Measurements from ENCODE around the gene ERO1B.

ERO1B gene

GRCh38 chr1:236282425-236282716 lies 613 bp upstream of the ERO1B start:
- H3K4me1 Mint-ChIP-seq, result peaks cover 48% of the 10 kb centered on the region

GRCh38 chr1:236281198-236281653 lies 532 bp downstream of the ERO1B start:
- Mint-ChIP-seq H3K9me3 (no peaks in the 10 kb centered on the region), H3K4me1 (peaks cover 52% of the 10 kb centered on the region), H3K27ac (peak overlapping the region; percentile 75), H3K36me3 (ENCODE audit: low read depth) (peaks cover 3% of the 10 kb centered on the region), H3K4me3 (peak overlapping the region; percentile 88), H3K27me3 (no peaks in the 10 kb centered on the region)
- ATAC-seq, result peak; percentile 13
- DNase-seq, result peak; percentile 39

More at GRCh38 chr1:236282425-236282716, 613 bp upstream of the ERO1B start:
- H3K27me3 Mint-ChIP-seq, result no peaks in the 10 kb centered on the region
- H3K27ac Mint-ChIP-seq, result peak overlapping the region; percentile 60
- no peaks in the 10 kb centered on the region for H3K9me3 Mint-ChIP-seq
- no peaks in the 10 kb centered on the region for H3K36me3 Mint-ChIP-seq (ENCODE audit: low read depth)
- DNase-seq (no peak), ATAC-seq (no peak)
- peak overlapping the region; percentile 88 for H3K4me3 Mint-ChIP-seq

GRCh38 chr1:236280438-236281197 lies 1.1 kb downstream of the ERO1B start:
- Mint-ChIP-seq H3K4me3 (peak overlapping the region; percentile 88), H3K4me1 (peaks cover 58% of the 10 kb centered on the region), H3K9me3 (no peaks in the 10 kb centered on the region), H3K27me3 (no peaks in the 10 kb centered on the region), H3K27ac (peak overlapping the region; percentile 75), H3K36me3 (ENCODE audit: low read depth) (peaks cover 4% of the 10 kb centered on the region)
- ATAC-seq, result no peak
- DNase-seq, result peak; percentile 14

- peaks cover 26% of the 10 kb centered on the region for H3K4me1 Mint-ChIP-seq
- H3K9me3 Mint-ChIP-seq, result no peaks in the 10 kb centered on the region
- H3K36me3 Mint-ChIP-seq (ENCODE audit: low read depth), result peaks cover 4% of the 10 kb centered on the region
- no peak overlapping the region for H3K27ac Mint-ChIP-seq
- DNase-seq (no peak), ATAC-seq (peak; percentile 65)
- no peaks in the 10 kb centered on the region for H3K27me3 Mint-ChIP-seq
- no peak overlapping the region for H3K4me3 Mint-ChIP-seq
Observed at GRCh38 chr1:236275586-236275985, 6.2 kb downstream of the ERO1B start.

GRCh38 chr1:236275061-236275460 lies 6.7 kb downstream of the ERO1B start:
- Mint-ChIP-seq H3K9me3 (no peaks in the 10 kb centered on the region), H3K4me1 (peaks cover 23% of the 10 kb centered on the region), H3K27me3 (no peaks in the 10 kb centered on the region), H3K4me3 (no peak overlapping the region), H3K36me3 (ENCODE audit: low read depth) (peaks cover 4% of the 10 kb centered on the region), H3K27ac (no peak overlapping the region)
- no peak for ATAC-seq
- no peak for DNase-seq

GRCh38 chr1:236273358-236273757 lies 8.4 kb downstream of the ERO1B start:
- no peak overlapping the region for H3K27ac Mint-ChIP-seq
- peaks cover 18% of the 10 kb centered on the region for H3K4me1 Mint-ChIP-seq

GRCh38 chr1:236269439-236269838 lies 12.3 kb downstream of the ERO1B start:
- Mint-ChIP-seq H3K9me3 (no peaks in the 10 kb centered on the region), H3K4me3 (no peak overlapping the region), H3K27ac (no peak overlapping the region), H3K36me3 (ENCODE audit: low read depth) (peaks cover 18% of the 10 kb centered on the region), H3K27me3 (no peaks in the 10 kb centered on the region), H3K4me1 (peaks cover 4% of the 10 kb centered on the region)
- no peak for ATAC-seq
- no peak for DNase-seq

More at GRCh38 chr1:236273358-236273757, 8.4 kb downstream of the ERO1B start:
- DNase-seq, result no peak
- H3K27me3 Mint-ChIP-seq, result no peaks in the 10 kb centered on the region
- no peak for ATAC-seq
- H3K9me3 Mint-ChIP-seq, result no peaks in the 10 kb centered on the region
- H3K4me3 Mint-ChIP-seq, result no peak overlapping the region
- H3K36me3 Mint-ChIP-seq (ENCODE audit: low read depth), result peaks cover 7% of the 10 kb centered on the region

GRCh38 chr1:236261898-236262297 lies 19.9 kb downstream of the ERO1B start:
- H3K9me3 Mint-ChIP-seq, result peaks cover 47% of the 10 kb centered on the region

GRCh38 chr1:236261033-236261432 lies 20.7 kb downstream of the ERO1B start:
- DNase-seq, result no peak
- Mint-ChIP-seq H3K4me3 (no peak overlapping the region), H3K4me1 (peaks cover 24% of the 10 kb centered on the region), H3K9me3 (peaks cover 47% of the 10 kb centered on the region), H3K36me3 (ENCODE audit: low read depth) (peaks cover 67% of the 10 kb centered on the region), H3K27me3 (no peaks in the 10 kb centered on the region), H3K27ac (peak overlapping the region; percentile 48)
- peak; percentile 63 for ATAC-seq

More at GRCh38 chr1:236261898-236262297, 19.9 kb downstream of the ERO1B start:
- Mint-ChIP-seq H3K27me3 (no peaks in the 10 kb centered on the region), H3K27ac (no peak overlapping the region), H3K36me3 (ENCODE audit: low read depth) (peaks cover 69% of the 10 kb centered on the region), H3K4me1 (peaks cover 24% of the 10 kb centered on the region), H3K4me3 (no peak overlapping the region)
- no peak for DNase-seq
- ATAC-seq, result no peak

- Mint-ChIP-seq H3K27ac (no peak overlapping the region), H3K4me1 (peaks cover 24% of the 10 kb centered on the region), H3K27me3 (no peaks in the 10 kb centered on the region), H3K9me3 (peaks cover 47% of the 10 kb centered on the region), H3K36me3 (ENCODE audit: low read depth) (peaks cover 60% of the 10 kb centered on the region), H3K4me3 (no peak overlapping the region)
- ATAC-seq (no peak), DNase-seq (no peak)
Observed at GRCh38 chr1:236259043-236259442, 22.7 kb downstream of the ERO1B start.

- peak overlapping the region; percentile 55 for H3K27ac Mint-ChIP-seq
- peaks cover 58% of the 10 kb centered on the region for H3K36me3 Mint-ChIP-seq (ENCODE audit: low read depth)
- no peak overlapping the region for H3K4me3 Mint-ChIP-seq
Observed at GRCh38 chr1:236258114-236258622, 23.6 kb downstream of the ERO1B start.

GRCh38 chr1:236257216-236257615 lies 24.5 kb downstream of the ERO1B start:
- H3K27ac Mint-ChIP-seq, result no peak overlapping the region
- H3K27me3 Mint-ChIP-seq, result no peaks in the 10 kb centered on the region
- peaks cover 40% of the 10 kb centered on the region for H3K9me3 Mint-ChIP-seq
- no peak for ATAC-seq
- H3K36me3 Mint-ChIP-seq (ENCODE audit: low read depth), result peaks cover 49% of the 10 kb centered on the region
- H3K4me1 Mint-ChIP-seq, result peaks cover 24% of the 10 kb centered on the region
- DNase-seq, result no peak
- no peak overlapping the region for H3K4me3 Mint-ChIP-seq

More at GRCh38 chr1:236258114-236258622, 23.6 kb downstream of the ERO1B start:
- Mint-ChIP-seq H3K27me3 (no peaks in the 10 kb centered on the region), H3K4me1 (peaks cover 24% of the 10 kb centered on the region), H3K9me3 (peaks cover 45% of the 10 kb centered on the region)
- DNase-seq, result no peak
- no peak for ATAC-seq

- Mint-ChIP-seq H3K27ac (no peak overlapping the region), H3K4me3 (no peak overlapping the region), H3K27me3 (no peaks in the 10 kb centered on the region), H3K9me3 (peaks cover 15% of the 10 kb centered on the region), H3K4me1 (peaks cover 5% of the 10 kb centered on the region), H3K36me3 (ENCODE audit: low read depth) (peaks cover 21% of the 10 kb centered on the region)
- DNase-seq (no peak), ATAC-seq (no peak)
Observed at GRCh38 chr1:236253918-236254637, 27.7 kb downstream of the ERO1B start.

GRCh38 chr1:236253119-236253518 lies 28.6 kb downstream of the ERO1B start:
- H3K36me3 Mint-ChIP-seq (ENCODE audit: low read depth), result peaks cover 14% of the 10 kb centered on the region
- H3K4me3 Mint-ChIP-seq, result no peak overlapping the region
- H3K27me3 Mint-ChIP-seq, result no peaks in the 10 kb centered on the region
- no peak for ATAC-seq
- H3K9me3 Mint-ChIP-seq, result peaks cover 10% of the 10 kb centered on the region
- H3K4me1 Mint-ChIP-seq, result peaks cover 3% of the 10 kb centered on the region
- H3K27ac Mint-ChIP-seq, result no peak overlapping the region
- no peak for DNase-seq

- no peaks in the 10 kb centered on the region for H3K27me3 Mint-ChIP-seq
- ATAC-seq (no peak), DNase-seq (no peak)
- peaks cover 8% of the 10 kb centered on the region for H3K36me3 Mint-ChIP-seq (ENCODE audit: low read depth)
- no peak overlapping the region for H3K4me3 Mint-ChIP-seq
- H3K4me1 Mint-ChIP-seq, result no peaks in the 10 kb centered on the region
- H3K27ac Mint-ChIP-seq, result no peak overlapping the region
- H3K9me3 Mint-ChIP-seq, result no peaks in the 10 kb centered on the region
Observed at GRCh38 chr1:236251587-236251986, 30.2 kb downstream of the ERO1B start.

All from activated naive CD8-positive, alpha-beta T cell treated with anti-CD3 and anti-CD28 coated beads, Interleukin-2, amount 50 U/mL, for 24 hours (primary cell).